PC-9 (cell line): ENCODE measurements around the gene EPB41L4B. TPM values are rescaled to one million over a fixed set of nuclear protein-coding genes. Genes with fewer than 3 reads are reported as not detected.

Experiments
- BruUV-seq: library from RNA; stranded (reverse); fragments of 400-500 nt; replicated peaks from 2 replicates; lab custom pipeline; 2021; lab: Mats Ljungman, UMichigan
- CTCF ChIA-PET: fragments of 300-600 bp; sonication (Branson Sonifier 250); formaldehyde crosslinking; loops from one replicate; lab custom pipeline; 2022; ENCODE audit warnings: antibody characterized with exemption; lab: Charles Lee
- POLR2A ChIA-PET: fragments of 300-600 bp; sonication (Branson Sonifier 250); formaldehyde crosslinking; loops from one replicate; lab custom pipeline; 2022; ENCODE audit warnings: antibody characterized with exemption; ENCODE audit not compliant: unreplicated experiment; lab: Charles Lee
- DNase-seq, 2 experiments: peaks; one replicate each; pipeline versions ENCODE4 v3.0.0 to v3.0.0-alpha.2; 2015 to 2022; ENCODE audit warnings: mixed read lengths in 1 of 2
- H2AFZ ChIP-seq: fragments of 200-600 bp; sonication (generic); 2 replicates; pipeline ENCODE4 v1.8.1; 2017; ENCODE audit warnings: antibody characterized with exemption
- H3F3A ChIP-seq: fragments of 200-600 bp; sonication (generic); 2 replicates; pipeline ENCODE4 v1.8.1; 2017; ENCODE audit warnings: antibody characterized with exemption, mild to moderate bottlenecking, low read depth; ENCODE audit not compliant: insufficient read depth
- H3K27ac ChIP-seq: fragments of 200-600 bp; sonication (generic); 2 replicates; pipeline ENCODE4 v1.6.1; 2016; ENCODE audit warnings: mixed run types
- H3K27me3 ChIP-seq: fragments of 200-600 bp; sonication (generic); 2 replicates; pipeline ENCODE4 v1.6.1; 2016; ENCODE audit warnings: low read depth, mixed run types; ENCODE audit not compliant: insufficient read depth
- H3K36me3 ChIP-seq: fragments of 200-600 bp; sonication (generic); 2 replicates; pipeline ENCODE4 v1.6.1; 2016; ENCODE audit warnings: low read depth, mixed run types
- H3K4me1 ChIP-seq: fragments of 200-600 bp; sonication (generic); replicated peaks from 2 replicates; pipeline ENCODE4 v1.6.1; 2016; ENCODE audit warnings: mixed run types; ENCODE audit not compliant: insufficient read depth
- H3K4me2 ChIP-seq: fragments of 200-600 bp; sonication (generic); 2 replicates; pipeline ENCODE4 v1.6.1; 2017; ENCODE audit warnings: mixed run types
- H3K4me3 ChIP-seq: fragments of 200-600 bp; sonication (generic); 2 replicates; pipeline ENCODE4 v1.6.1; 2016; ENCODE audit warnings: mixed run types
- H3K79me2 ChIP-seq: fragments of 200-600 bp; sonication (generic); 2 replicates; pipeline ENCODE4 v1.6.1; 2017; ENCODE audit warnings: low read depth, mixed run types
- H3K9me2 ChIP-seq: fragments of 200-600 bp; sonication (generic); 2 replicates; pipeline ENCODE4 v1.8.1; 2017; ENCODE audit warnings: mild to moderate bottlenecking; ENCODE audit not compliant: insufficient read depth
- H3K9me3 ChIP-seq: fragments of 200-600 bp; sonication (generic); 2 replicates; pipeline ENCODE4 v1.8.1; 2016; ENCODE audit warnings: low read depth; ENCODE audit not compliant: insufficient read depth
- H4K20me1 ChIP-seq: fragments of 200-600 bp; sonication (generic); 2 replicates; pipeline ENCODE4 v1.8.1; 2017; ENCODE audit not compliant: insufficient read depth
- EZH2 ChIP-seq: fragments of 200-600 bp; sonication (generic); IDR thresholded peaks from 2 replicates; pipeline ENCODE4 v1.8.0; 2017; ENCODE audit warnings: antibody characterized with exemption, low read depth
- intact Hi-C: fragments of 100-400 bp; cut with micrococcal nuclease; formaldehyde crosslinking; loops from one replicate; pipeline ENCODE4 v1.10.0; 2022; ENCODE audit not compliant: unreplicated experiment
- total RNA-seq: library from RNA; stranded (reverse); gene quantifications from 2 replicates; pipeline ENCODE4 v1.2.3, GENCODE V29; 2021
- TF ChIP-seq, protein P1 (sequence below): fragments of 200-600 bp; sonication (generic); conservative IDR thresholded peaks from 2 replicates; pipeline ENCODE4 v1.6.1; 2017; ENCODE audit warnings: mixed run types, antibody characterized with exemption, mild to moderate bottlenecking, moderate library complexity

The EPB41L4B gene
- total RNA-seq, 1 experiment from 2014 or later: 4.2 TPM

DNA sequence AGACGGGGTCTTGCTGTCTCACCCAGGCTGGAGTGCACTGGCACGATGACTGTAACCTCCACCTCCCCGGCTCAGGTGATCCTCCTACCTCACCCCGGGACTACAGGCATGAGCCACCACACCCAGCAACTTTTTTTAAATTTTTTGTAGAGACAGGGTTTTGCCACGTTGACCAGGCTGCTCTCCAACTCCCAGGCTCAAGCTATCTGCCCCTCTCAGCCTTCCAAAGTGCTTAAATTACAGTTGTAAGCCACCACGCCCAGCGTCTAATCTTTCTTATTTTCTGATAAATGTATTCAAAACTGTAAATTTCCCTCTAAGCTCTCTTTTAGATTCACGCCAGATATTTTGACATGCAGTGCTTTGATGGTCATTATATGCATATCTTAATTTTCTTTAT, 164.2 kb downstream of the EPB41L4B start:
- Histone ChIP-seq H3K9me2 (no peaks in the 10 kb centered on the region), H3K4me1 (no peaks in the 10 kb centered on the region), H3F3A (no peaks in the 10 kb centered on the region), H3K79me2 (no peaks in the 10 kb centered on the region), H3K4me3 (no peak overlapping the region), H3K36me3 (no peaks in the 10 kb centered on the region), H3K27me3 (no peaks in the 10 kb centered on the region), H3K9me3 (peaks cover 13% of the 10 kb centered on the region), H2AFZ (no peak overlapping the region), H4K20me1 (no peaks in the 10 kb centered on the region), H3K4me2 (no peak overlapping the region), H3K27ac (no peak overlapping the region)
- intact Hi-C loops: no loop called here
- TF ChIP-seq, protein P1, sequence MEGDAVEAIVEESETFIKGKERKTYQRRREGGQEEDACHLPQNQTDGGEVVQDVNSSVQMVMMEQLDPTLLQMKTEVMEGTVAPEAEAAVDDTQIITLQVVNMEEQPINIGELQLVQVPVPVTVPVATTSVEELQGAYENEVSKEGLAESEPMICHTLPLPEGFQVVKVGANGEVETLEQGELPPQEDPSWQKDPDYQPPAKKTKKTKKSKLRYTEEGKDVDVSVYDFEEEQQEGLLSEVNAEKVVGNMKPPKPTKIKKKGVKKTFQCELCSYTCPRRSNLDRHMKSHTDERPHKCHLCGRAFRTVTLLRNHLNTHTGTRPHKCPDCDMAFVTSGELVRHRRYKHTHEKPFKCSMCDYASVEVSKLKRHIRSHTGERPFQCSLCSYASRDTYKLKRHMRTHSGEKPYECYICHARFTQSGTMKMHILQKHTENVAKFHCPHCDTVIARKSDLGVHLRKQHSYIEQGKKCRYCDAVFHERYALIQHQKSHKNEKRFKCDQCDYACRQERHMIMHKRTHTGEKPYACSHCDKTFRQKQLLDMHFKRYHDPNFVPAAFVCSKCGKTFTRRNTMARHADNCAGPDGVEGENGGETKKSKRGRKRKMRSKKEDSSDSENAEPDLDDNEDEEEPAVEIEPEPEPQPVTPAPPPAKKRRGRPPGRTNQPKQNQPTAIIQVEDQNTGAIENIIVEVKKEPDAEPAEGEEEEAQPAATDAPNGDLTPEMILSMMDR: no peak
- TF ChIP-seq EZH2: no peak
- POLR2A ChIA-PET: no interaction called here
- no peak for DNase-seq
- no TSS peak for BruUV-seq
- CTCF ChIA-PET: no interaction called here

DNA sequence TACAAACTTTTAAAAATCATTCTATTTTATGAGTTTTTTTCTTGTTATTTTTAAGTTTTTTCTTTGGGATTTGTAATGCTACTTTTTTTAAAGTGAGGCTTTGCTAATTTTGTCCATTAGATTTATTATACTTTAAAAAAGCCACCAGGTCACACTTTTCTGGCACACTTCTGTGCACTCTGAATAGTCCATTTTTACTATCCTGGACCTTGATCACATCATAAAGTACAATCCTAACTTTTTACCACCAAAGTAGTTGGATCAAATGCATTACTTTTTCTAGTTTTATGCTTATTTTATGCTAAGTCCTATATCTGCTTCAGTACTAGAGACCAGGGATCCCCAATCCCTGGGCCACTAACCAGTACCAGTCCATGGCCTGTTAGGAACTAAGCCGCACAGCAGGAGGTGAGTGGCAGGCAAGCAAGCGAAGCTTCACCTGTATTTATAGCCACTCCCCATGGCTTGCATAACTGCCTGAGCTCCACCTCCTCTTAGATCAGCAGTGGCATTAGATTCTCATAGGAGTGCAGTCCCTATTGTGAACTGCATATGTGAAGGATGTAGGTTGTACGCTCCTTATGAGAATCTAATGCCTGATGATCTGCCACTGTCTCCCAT, 169.8 kb downstream of the EPB41L4B start:
- H2AFZ ChIP-seq: no peak overlapping the region
- no peaks in the 10 kb centered on the region for H3K9me2 ChIP-seq
- no peaks in the 10 kb centered on the region for H3K36me3 ChIP-seq
- no peak overlapping the region for H3K27ac ChIP-seq
- DNase-seq: no peak
- no peak overlapping the region for H3K4me3 ChIP-seq
- no TSS peak for BruUV-seq
- TF ChIP-seq, protein P1: no peak
- TF ChIP-seq EZH2: no peak
- H3K4me1 ChIP-seq: no peaks in the 10 kb centered on the region
- no peaks in the 10 kb centered on the region for H4K20me1 ChIP-seq
- no peaks in the 10 kb centered on the region for H3K79me2 ChIP-seq
- H3K27me3 ChIP-seq: no peaks in the 10 kb centered on the region
- peaks cover 13% of the 10 kb centered on the region for H3K9me3 ChIP-seq
- ChIA-PET POLR2A (no interaction called here), CTCF (no interaction called here)
- intact Hi-C loops: no loop called here
- H3F3A ChIP-seq: no peaks in the 10 kb centered on the region
- H3K4me2 ChIP-seq: no peak overlapping the region

DNA sequence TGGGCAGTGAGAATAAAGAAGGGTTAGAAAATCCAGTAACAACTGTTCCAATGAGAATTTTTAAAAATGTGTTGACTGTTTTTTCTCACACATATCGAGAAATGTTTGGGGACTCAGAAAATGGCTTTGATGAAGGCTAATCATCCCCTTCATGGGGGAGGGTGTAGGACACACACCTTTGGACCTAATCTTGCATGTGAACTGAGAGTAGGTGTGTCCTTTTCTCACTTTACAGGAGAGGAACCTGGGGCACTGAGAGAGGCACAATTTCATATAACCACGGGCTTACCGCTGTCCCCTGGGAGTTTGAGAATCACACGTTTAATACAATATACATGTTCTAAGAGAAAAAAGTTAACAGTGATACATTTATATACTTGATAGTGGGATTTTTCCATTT, 171.1 kb downstream of the EPB41L4B start:
- BruUV-seq: no TSS peak
- H3K9me3 ChIP-seq: peaks cover 13% of the 10 kb centered on the region
- H3K4me3 ChIP-seq: no peak overlapping the region
- H3K79me2 ChIP-seq: no peaks in the 10 kb centered on the region
- no peaks in the 10 kb centered on the region for H3K9me2 ChIP-seq
- no peaks in the 10 kb centered on the region for H3K27me3 ChIP-seq
- CTCF ChIA-PET: no interaction called here
- no peak overlapping the region for H3K4me2 ChIP-seq
- no peak overlapping the region for H3K27ac ChIP-seq
- H3K4me1 ChIP-seq: no peaks in the 10 kb centered on the region
- H2AFZ ChIP-seq: no peak overlapping the region
- H4K20me1 ChIP-seq: no peaks in the 10 kb centered on the region
- H3K36me3 ChIP-seq: no peaks in the 10 kb centered on the region
- intact Hi-C loops: no loop called here
- POLR2A ChIA-PET: no interaction called here
- H3F3A ChIP-seq: no peaks in the 10 kb centered on the region
- no peak for DNase-seq
- TF ChIP-seq EZH2: no peak
- TF ChIP-seq, protein P1: no peak
